Astrocyte of the cerebellum (primary cell): Measurements from ENCODE around the gene HHAT.
"Not testable (repeated sequence)": the region's sequence is repeated elsewhere in the genome, so short reads cannot be mapped to it uniquely, and the experiment has no call there.

Experiments used
- DNase-seq: peaks from one replicate; pipeline ENCODE4 v3.0.0-alpha.2; 2011; ENCODE audit warnings: low read depth
- H3K4me3 ChIP-seq: 2 replicates; pipeline ENCODE4 v1.5.1; 2011; ENCODE audit warnings: mild to moderate bottlenecking, low read depth, low read length, moderate library complexity
- CTCF ChIP-seq: IDR thresholded peaks from 2 replicates; pipeline ENCODE4 v1.5.1; 2012; ENCODE audit warnings: low read length, low read depth, moderate library complexity, mild to moderate bottlenecking; ENCODE audit errors: missing control alignments
- in situ Hi-C: cut with HindIII; loops from 2 replicates; pipeline ENCODE4 v1.10.0; 2017; ENCODE audit warnings: low sequenced_read_pairs

HHAT gene

GRCh38 chr1:210400043-210400840 is 71.5 kb downstream of the HHAT start:
- in situ Hi-C loops: no loop called here
- no peak overlapping the region for H3K4me3 ChIP-seq
- peak; percentile 96 for TF ChIP-seq CTCF
- DNase-seq: peak; percentile 65

GRCh38 chr1:210402560-210402959 is 73.9 kb downstream of the HHAT start:
- TF ChIP-seq CTCF: no peak
- H3K4me3 ChIP-seq: no peak overlapping the region
- DNase-seq: no peak
- in situ Hi-C loops: no loop called here

- DNase-seq: no peak
- H3K4me3 ChIP-seq: no peak overlapping the region
- in situ Hi-C loops: loop anchor here (5.0 kb wide), 2 partner anchors 38 to 42 kb away; no protein-coding TSS in a partner anchor
- no peak for TF ChIP-seq CTCF
Measured at GRCh38 chr1:210405316-210405715, 76.6 kb downstream of the HHAT start.

- H3K4me3 ChIP-seq: not testable (repeated sequence)
- in situ Hi-C loops: loop anchor here (5.0 kb wide), 2 partner anchors 39 to 41 kb away; no protein-coding TSS in a partner anchor
Measured at GRCh38 chr1:210406341-210406740, 77.6 kb downstream of the HHAT start.

GRCh38 chr1:210407207-210407886 is 78.6 kb downstream of the HHAT start:
- TF ChIP-seq CTCF: peak; percentile 88
- in situ Hi-C loops: loop anchor here (5.0 kb wide), 2 partner anchors 40 kb away; no protein-coding TSS in a partner anchor
- DNase-seq: peak; percentile 35
- no peak overlapping the region for H3K4me3 ChIP-seq

More at GRCh38 chr1:210406341-210406740, 77.6 kb downstream of the HHAT start:
- DNase-seq: not testable (repeated sequence)

- H3K4me3 ChIP-seq: no peak overlapping the region
- TF ChIP-seq CTCF: no peak
- DNase-seq: no peak
- in situ Hi-C loops: loop anchor here (5.0 kb wide), 2 partner anchors 39 to 41 kb away; no protein-coding TSS in a partner anchor
Measured at GRCh38 chr1:210407887-210408252, 79.2 kb downstream of the HHAT start.

GRCh38 chr1:210412240-210412639 is 83.5 kb downstream of the HHAT start:
- no peak for TF ChIP-seq CTCF
- in situ Hi-C loops: no loop called here
- DNase-seq: no peak
- no peak overlapping the region for H3K4me3 ChIP-seq
